ENCODE results near the gene SH3BGR.

SH3BGR gene

GRCh38 chr21:39531840-39532239 lies 80.1 kb downstream of the SH3BGR start:
- no peak overlapping the region for H3K4me3 ChIP-seq (replicated peaks; ENCODE audit: low read depth, low read length)
- no peak for DNase-seq (ENCODE audit: extremely low read depth, insufficient read length)
- H3K36me3 ChIP-seq (ENCODE audit: control insufficient read depth, insufficient read depth, low read length) = no peaks in the 10 kb centered on the region
- no peak for TF ChIP-seq CTCF (IDR thresholded peaks at IDR 0.05; ENCODE audit: insufficient read depth, low read length, poor library complexity, severe bottlenecking)
- H3K27me3 ChIP-seq (replicated peaks; ENCODE audit: control insufficient read depth, insufficient read depth, low read length) = no peaks in the 10 kb centered on the region

DNA sequence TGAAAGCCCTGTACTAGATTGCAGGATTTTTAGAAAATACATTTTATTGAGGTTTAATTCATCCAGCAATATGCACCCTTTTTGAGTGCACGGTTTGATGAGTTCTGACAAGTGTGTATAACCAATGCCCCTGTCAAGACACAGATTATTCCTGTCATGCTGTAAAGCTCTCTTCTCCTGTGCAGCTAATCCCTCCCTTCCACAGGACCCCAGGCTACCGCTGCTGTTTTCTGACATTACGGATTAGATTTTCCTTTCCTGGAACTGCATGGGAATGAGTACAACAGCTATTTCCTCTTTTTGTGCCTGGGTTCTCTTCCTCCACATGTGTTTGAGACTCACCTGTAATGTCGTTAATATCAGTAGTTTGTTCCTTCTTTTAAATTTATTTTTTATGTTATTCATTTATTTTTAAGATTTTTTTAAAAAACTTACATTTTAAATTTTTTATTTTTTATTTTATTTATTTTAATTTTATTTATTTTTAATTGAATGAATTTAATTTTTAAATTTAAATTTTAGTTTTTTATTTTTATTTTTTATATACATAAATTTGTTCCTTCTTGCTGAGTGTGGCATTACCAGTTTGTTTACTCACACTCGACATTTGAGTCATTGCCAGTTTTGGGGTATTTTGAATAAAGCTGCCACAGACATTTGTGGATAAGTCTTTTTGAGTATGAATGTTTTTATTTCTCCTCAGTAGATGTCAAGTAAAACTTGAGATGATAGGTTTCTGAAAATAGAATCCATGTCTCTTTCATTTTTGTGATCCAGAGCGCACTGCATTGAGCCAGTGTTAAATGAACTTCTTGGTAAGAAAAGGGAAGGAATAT lies 82.0 kb downstream of the SH3BGR start:
- DNase-seq (ENCODE audit: extremely low read depth, insufficient read length) = no peak
- no peak for TF ChIP-seq CTCF (IDR thresholded peaks at IDR 0.05; ENCODE audit: insufficient read depth, low read length, poor library complexity, severe bottlenecking)
- H3K27me3 ChIP-seq (replicated peaks; ENCODE audit: control insufficient read depth, insufficient read depth, low read length) = no peaks in the 10 kb centered on the region
- no peak overlapping the region for H3K4me3 ChIP-seq (replicated peaks; ENCODE audit: low read depth, low read length)
- H3K36me3 ChIP-seq (ENCODE audit: control insufficient read depth, insufficient read depth, low read length) = no peaks in the 10 kb centered on the region

GRCh38 chr21:39535646-39536437 lies 84.1 kb downstream of the SH3BGR start:
- DNase-seq (ENCODE audit: extremely low read depth, insufficient read length) = no peak
- no peak overlapping the region for H3K4me3 ChIP-seq (replicated peaks; ENCODE audit: low read depth, low read length)
- no peak for TF ChIP-seq CTCF (IDR thresholded peaks at IDR 0.05; ENCODE audit: insufficient read depth, low read length, poor library complexity, severe bottlenecking)
- no peaks in the 10 kb centered on the region for H3K36me3 ChIP-seq (ENCODE audit: control insufficient read depth, insufficient read depth, low read length)
- no peaks in the 10 kb centered on the region for H3K27me3 ChIP-seq (replicated peaks; ENCODE audit: control insufficient read depth, insufficient read depth, low read length)

DNA sequence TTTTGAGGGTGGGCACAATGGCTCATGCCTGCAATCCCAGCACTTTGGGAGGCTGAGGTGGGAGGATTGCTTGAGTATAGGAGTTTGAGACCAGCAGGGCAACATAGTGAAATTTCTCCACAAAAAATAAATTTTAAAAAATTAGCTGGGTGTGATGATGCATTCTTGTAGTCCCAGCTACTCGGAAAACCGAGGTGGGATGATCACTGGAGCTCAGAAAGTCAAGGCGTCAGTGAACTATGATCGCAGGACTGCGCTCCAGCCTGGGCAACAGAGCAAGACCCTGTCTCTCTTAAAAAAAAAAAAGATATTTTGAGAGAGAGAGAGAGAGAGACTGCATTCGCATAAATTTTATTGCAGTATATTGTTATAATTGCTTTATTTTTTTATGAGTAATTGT lies 85.1 kb downstream of the SH3BGR start:
- no peak for DNase-seq (ENCODE audit: extremely low read depth, insufficient read length)
- no peak for TF ChIP-seq CTCF (IDR thresholded peaks at IDR 0.05; ENCODE audit: insufficient read depth, low read length, poor library complexity, severe bottlenecking)
- Histone ChIP-seq H3K36me3 (ENCODE audit: control insufficient read depth, insufficient read depth, low read length) (no peaks in the 10 kb centered on the region), H3K27me3 (replicated peaks; ENCODE audit: control insufficient read depth, insufficient read depth, low read length) (no peaks in the 10 kb centered on the region), H3K4me3 (replicated peaks; ENCODE audit: low read depth, low read length) (no peak overlapping the region)

GRCh38 chr21:39537571-39537970 lies 85.8 kb downstream of the SH3BGR start:
- no peak overlapping the region for H3K4me3 ChIP-seq (replicated peaks; ENCODE audit: low read depth, low read length)
- no peak for DNase-seq (ENCODE audit: extremely low read depth, insufficient read length)
- H3K27me3 ChIP-seq (replicated peaks; ENCODE audit: control insufficient read depth, insufficient read depth, low read length) = no peaks in the 10 kb centered on the region
- no peaks in the 10 kb centered on the region for H3K36me3 ChIP-seq (ENCODE audit: control insufficient read depth, insufficient read depth, low read length)
- no peak for TF ChIP-seq CTCF (IDR thresholded peaks at IDR 0.05; ENCODE audit: insufficient read depth, low read length, poor library complexity, severe bottlenecking)

All from GM06990 (cell line).